B cell (primary cell): ENCODE results near the gene UBASH3B. TPM values are rescaled to one million over a fixed set of nuclear protein-coding genes. Genes with fewer than 3 reads are reported as not detected.

Experiments used
- ATAC-seq: fragments of 200-7000 bp; cut with Tn5 transposase; one replicate; pipeline ENCODE4 v1.10.0; 2021; ENCODE audit warnings: low read depth, mild to moderate bottlenecking, moderate number of reproducible peaks, moderate library complexity
- CTCF ChIA-PET: fragments of 350-600 bp; sonication (Branson Sonifier 250); formaldehyde crosslinking; loops from one replicate; lab custom pipeline; 2021; ENCODE audit warnings: antibody characterized with exemption, inconsistent platforms; lab: Charles Lee
- POLR2A ChIA-PET: fragments of 350-600 bp; sonication (Branson Sonifier 250); formaldehyde crosslinking; loops from one replicate; lab custom pipeline; 2021; ENCODE audit warnings: antibody characterized with exemption; lab: Charles Lee
- DNase-seq: peaks from one replicate; pipeline ENCODE4 v3.0.0; 2013
- H2AFZ ChIP-seq: 2 replicates; pipeline ENCODE4 v1.6.1; 2012; ENCODE audit warnings: mild to moderate bottlenecking, low read depth, low read length; ENCODE audit not compliant: insufficient read depth, poor library complexity, severe bottlenecking
- H3K27ac ChIP-seq, 2 donors: 1 replicate in 1 of 2; 2 replicates in 1 of 2; pipeline ENCODE4 v1.5.1; 2012 to 2013; ENCODE audit warnings: low read length in 2 of 2, mild to moderate bottlenecking in 2 of 2, moderate library complexity in 1 of 2
- H3K27me3 ChIP-seq, 4 experiments: fragments of 200-600 bp in 1 of 4; sonication (generic) in 1 of 4; replicated peaks in 1 of 4; 1 replicate in 2 of 4; 2 replicates in 2 of 4; pipeline versions ENCODE4 v1.6.1 to v1.7.0; 2013 to 2016; ENCODE audit warnings: low read length in 3 of 4, mild to moderate bottlenecking in 2 of 4, mixed read lengths in 1 of 4, moderate library complexity in 1 of 4; ENCODE audit not compliant: insufficient read depth in 4 of 4, control insufficient read depth in 3 of 4; ENCODE audit errors: control extremely low read depth in 1 of 4
- H3K36me3 ChIP-seq, 2 experiments: replicated peaks in 1 of 2; 1 replicate in 1 of 2; 2 replicates in 1 of 2; pipeline versions ENCODE4 v1.6.1 to v1.7.1; 2013; ENCODE audit warnings: low read length in 1 of 2; ENCODE audit not compliant: insufficient read depth in 2 of 2, control insufficient read depth in 1 of 2; ENCODE audit errors: control extremely low read depth in 1 of 2, extremely low read depth in 1 of 2
- H3K4me1 ChIP-seq, 2 donors: fragments of 200-600 bp in 1 of 2; sonication (generic) in 1 of 2; 1 replicate in 1 of 2; 2 replicates in 1 of 2; pipeline versions ENCODE4 v1.5.1 to v1.6.1; 2013 to 2017; ENCODE audit warnings: low read length in 2 of 2; ENCODE audit not compliant: control insufficient read depth in 2 of 2, insufficient read depth in 2 of 2
- H3K4me2 ChIP-seq: replicated peaks from 2 replicates; pipeline ENCODE3; 2012; ENCODE audit warnings: mild to moderate bottlenecking, low read depth, low read length; ENCODE audit not compliant: poor library complexity, severe bottlenecking
- H3K4me3 ChIP-seq, 5 experiments: fragments of 200-600 bp in 1 of 5; sonication (generic) in 1 of 5; 1 replicate in 3 of 5; 2 replicates in 2 of 5; pipeline versions ENCODE4 v1.5.1 to v1.7.0; 2011 to 2016; ENCODE audit warnings: low read length in 4 of 5, mild to moderate bottlenecking in 4 of 5, low read depth in 2 of 5, control low read depth in 1 of 5, moderate library complexity in 1 of 5; ENCODE audit not compliant: insufficient read depth in 1 of 5; ENCODE audit errors: control extremely low read depth in 1 of 5, extremely low read depth in 1 of 5
- H3K79me2 ChIP-seq: fragments of 200-600 bp; sonication (generic); one replicate; pipeline ENCODE4 v1.6.0; 2016; ENCODE audit warnings: low read length; ENCODE audit not compliant: control insufficient read depth, insufficient read depth
- H3K9ac ChIP-seq: fragments of 200-600 bp; sonication (generic); 2 replicates; pipeline ENCODE4 v1.6.1; 2017; ENCODE audit warnings: mild to moderate bottlenecking, low read length, moderate library complexity
- H3K9me3 ChIP-seq, 3 donors: one replicate each; pipeline versions ENCODE4 v1.6.1 to v1.7.1; 2013; ENCODE audit warnings: low read length in 2 of 3; ENCODE audit not compliant: control insufficient read depth in 2 of 3, insufficient read depth in 1 of 3; ENCODE audit errors: control extremely low read depth in 1 of 3
- H4K20me1 ChIP-seq: 2 replicates; pipeline ENCODE4 v1.6.0; 2012; ENCODE audit warnings: mild to moderate bottlenecking, low read length; ENCODE audit not compliant: insufficient read depth, control insufficient read depth, poor library complexity, severe bottlenecking
- H3K27ac Mint-ChIP-seq: one replicate; pipeline ENCODE4 v1.8.0; 2021; ENCODE audit warnings: mixed read lengths
- H3K27me3 Mint-ChIP-seq: one replicate; pipeline ENCODE4 v1.8.0; 2021; ENCODE audit warnings: mixed read lengths
- H3K4me1 Mint-ChIP-seq: one replicate; pipeline ENCODE4 v1.8.0; 2021; ENCODE audit warnings: mixed read lengths
- H3K4me3 Mint-ChIP-seq: one replicate; pipeline ENCODE4 v1.8.0; 2021; ENCODE audit warnings: mixed read lengths
- H3K9me3 Mint-ChIP-seq: one replicate; pipeline ENCODE4 v1.8.0; 2022; ENCODE audit warnings: mixed read lengths; ENCODE audit not compliant: insufficient read depth
- EZH2 ChIP-seq: IDR thresholded peaks from 2 replicates; pipeline ENCODE4 v1.6.1; 2012; ENCODE audit warnings: borderline replicate concordance, low read depth, mild to moderate bottlenecking, moderate library complexity, low read length; ENCODE audit not compliant: insufficient read depth, poor library complexity, severe bottlenecking
- whole genome bisulfite sequencing: methylation state at CpG from one replicate; pipeline ENCODE4 v1.1.5; 2013; ENCODE audit warnings: missing lambda C conversion rate; ENCODE audit not compliant: insufficient coverage; 5-methylcytosine and 5-hydroxymethylcytosine counted together
- intact Hi-C: fragments of 100-400 bp; cut with micrococcal nuclease; formaldehyde crosslinking; loops from one replicate; pipeline ENCODE4 v1.10.0; 2022
- polyA plus RNA-seq: library from polyadenylated mRNA; depleted of rRNA; stranded (reverse); fragments of >200 nt; gene quantifications from 2 replicates; pipeline ENCODE4 v1.2.3, GENCODE V29; 2012
- total RNA-seq, 2 donors: library from RNA; stranded (reverse); fragments of 120-200 nt in 1 of 2; gene quantifications; 1 replicate in 1 of 2; 2 replicates in 1 of 2; pipeline versions ENCODE4 v1.2.3 to v1.2.4, GENCODE V29; 2013 to 2022
- TF ChIP-seq, protein P1 (sequence below): fragments of 200-600 bp; IDR thresholded peaks from one replicate; pipeline ENCODE4 v1.8.0; 2022; ENCODE audit warnings: antibody characterized with exemption, mild to moderate bottlenecking

UBASH3B gene
- total and polyA plus RNA-seq, 2 donors (not counting 1 experiment from before 2014, with no cell fraction given): 2.3 to 3.6 TPM

DNA sequence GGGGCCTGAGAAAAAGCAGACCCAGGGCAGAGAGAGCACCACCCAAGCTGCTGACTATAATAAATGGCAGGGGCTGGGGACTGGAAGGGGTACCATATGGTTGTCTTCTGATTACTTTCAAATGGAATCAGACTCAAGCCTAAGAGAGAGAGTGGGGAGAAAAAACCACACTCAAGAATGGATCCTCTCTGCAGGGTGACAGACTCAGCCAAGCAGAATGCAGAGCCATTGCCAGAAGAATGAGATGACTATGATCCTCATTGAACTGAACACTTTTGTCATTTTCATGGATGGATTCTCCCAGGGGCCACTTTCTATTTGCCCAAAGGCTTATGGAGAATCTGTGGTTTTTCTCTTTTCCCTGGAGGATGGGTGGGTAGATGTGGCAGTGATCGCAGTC, 8.7 kb downstream of the UBASH3B start:
- WGBS: no CpG with 5 or more reads among the region's 1 CpG
- Mint-ChIP-seq H3K9me3 (peaks cover 1% of the 10 kb centered on the region), H3K4me3 (no peak overlapping the region), H3K27me3 (peaks cover 2% of the 10 kb centered on the region), H3K4me1 (peaks cover 34% of the 10 kb centered on the region), H3K27ac (no peak overlapping the region)
- no peak overlapping the region for H3K4me3 ChIP-seq
- H3K27ac ChIP-seq: no peak overlapping the region
- intact Hi-C loops: no loop called here
- peaks cover 0 to 2% (median 2%) of the 10 kb centered on the region in 3 donors for H3K9me3 ChIP-seq
- H3K9ac ChIP-seq: no peak overlapping the region
- DNase-seq: no peak
- H3K79me2 ChIP-seq: peaks cover 34% of the 10 kb centered on the region
- TF ChIP-seq, protein P1, sequence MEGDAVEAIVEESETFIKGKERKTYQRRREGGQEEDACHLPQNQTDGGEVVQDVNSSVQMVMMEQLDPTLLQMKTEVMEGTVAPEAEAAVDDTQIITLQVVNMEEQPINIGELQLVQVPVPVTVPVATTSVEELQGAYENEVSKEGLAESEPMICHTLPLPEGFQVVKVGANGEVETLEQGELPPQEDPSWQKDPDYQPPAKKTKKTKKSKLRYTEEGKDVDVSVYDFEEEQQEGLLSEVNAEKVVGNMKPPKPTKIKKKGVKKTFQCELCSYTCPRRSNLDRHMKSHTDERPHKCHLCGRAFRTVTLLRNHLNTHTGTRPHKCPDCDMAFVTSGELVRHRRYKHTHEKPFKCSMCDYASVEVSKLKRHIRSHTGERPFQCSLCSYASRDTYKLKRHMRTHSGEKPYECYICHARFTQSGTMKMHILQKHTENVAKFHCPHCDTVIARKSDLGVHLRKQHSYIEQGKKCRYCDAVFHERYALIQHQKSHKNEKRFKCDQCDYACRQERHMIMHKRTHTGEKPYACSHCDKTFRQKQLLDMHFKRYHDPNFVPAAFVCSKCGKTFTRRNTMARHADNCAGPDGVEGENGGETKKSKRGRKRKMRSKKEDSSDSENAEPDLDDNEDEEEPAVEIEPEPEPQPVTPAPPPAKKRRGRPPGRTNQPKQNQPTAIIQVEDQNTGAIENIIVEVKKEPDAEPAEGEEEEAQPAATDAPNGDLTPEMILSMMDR: no peak
- TF ChIP-seq EZH2: no peak
- H3K36me3 ChIP-seq: no peaks in the 10 kb centered on the region
- H3K27me3 ChIP-seq: peaks cover 0 to 3% (median under 1%) of the 10 kb centered on the region in 4 experiments
- ATAC-seq: no peak
- H2AFZ ChIP-seq: no peak overlapping the region
- ChIA-PET CTCF (interaction anchor here (4.4 kb wide), 1 partner anchor 91 kb away, joined by 22 read pairs; no protein-coding TSS in a partner anchor), POLR2A (no interaction called here)
- no peak overlapping the region for H3K4me2 ChIP-seq
- H4K20me1 ChIP-seq: no peaks in the 10 kb centered on the region
- H3K4me1 ChIP-seq: peaks cover 15 to 21% of the 10 kb centered on the region in 2 donors

DNA sequence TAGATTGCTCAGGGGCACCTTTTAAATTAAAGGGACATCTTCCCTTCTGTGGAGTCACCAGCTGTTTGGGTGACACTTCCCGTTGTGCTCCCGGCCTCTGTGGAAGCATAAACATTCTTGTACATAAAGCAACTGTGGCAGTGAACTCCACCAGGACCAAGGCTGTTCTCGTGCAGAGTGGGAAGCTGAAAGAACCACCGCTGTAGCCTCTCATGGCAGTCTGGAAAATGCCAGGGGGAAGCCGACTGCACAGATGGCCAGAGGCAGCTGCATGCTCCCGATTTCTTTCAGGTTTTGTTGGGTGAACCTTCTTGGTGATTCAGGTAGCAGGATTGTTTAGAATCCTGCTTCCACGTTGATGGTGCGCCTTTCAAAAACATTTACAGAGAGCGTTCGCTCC, 10.3 kb downstream of the UBASH3B start:
- H2AFZ ChIP-seq: no peak overlapping the region
- Mint-ChIP-seq H3K27ac (no peak overlapping the region), H3K9me3 (peaks cover 3% of the 10 kb centered on the region), H3K4me3 (no peak overlapping the region), H3K4me1 (peaks cover 31% of the 10 kb centered on the region), H3K27me3 (peaks cover 9% of the 10 kb centered on the region)
- POLR2A ChIA-PET: no interaction called here
- no peaks in the 10 kb centered on the region for H3K36me3 ChIP-seq
- TF ChIP-seq, protein P1: no peak
- TF ChIP-seq EZH2: no peak
- no peak overlapping the region for H3K27ac ChIP-seq
- ATAC-seq (no peak), DNase-seq (no peak)
- peaks cover 6 to 15% of the 10 kb centered on the region in 2 donors for H3K4me1 ChIP-seq
- intact Hi-C loops: no loop called here
- 75% methylated on average over 8 of the region's 10 CpGs for WGBS
- peaks cover 18% of the 10 kb centered on the region for H3K79me2 ChIP-seq
- peaks cover 0 to 4% (median 3%) of the 10 kb centered on the region in 3 donors for H3K9me3 ChIP-seq
- CTCF ChIA-PET: interaction anchor here (4.4 kb wide), 1 partner anchor 90 kb away, joined by 22 read pairs; no protein-coding TSS in a partner anchor
- H4K20me1 ChIP-seq: no peaks in the 10 kb centered on the region
- no peak overlapping the region for H3K9ac ChIP-seq
- peaks cover 0 to 11% (median 6%) of the 10 kb centered on the region in 4 experiments for H3K27me3 ChIP-seq
- peak overlapping the region; percentile 10 for H3K4me2 ChIP-seq
- H3K4me3 ChIP-seq: no peak overlapping the region
